ENCODE results near the gene ARFGEF3. TPM values are rescaled to one million over a fixed set of nuclear protein-coding genes. Genes with fewer than 3 reads are reported as not detected.

The ARFGEF3 gene
- polyA plus RNA-seq, 1 of the 3 experiments (the other 2 are of a cell fraction) = not detected

DNA sequence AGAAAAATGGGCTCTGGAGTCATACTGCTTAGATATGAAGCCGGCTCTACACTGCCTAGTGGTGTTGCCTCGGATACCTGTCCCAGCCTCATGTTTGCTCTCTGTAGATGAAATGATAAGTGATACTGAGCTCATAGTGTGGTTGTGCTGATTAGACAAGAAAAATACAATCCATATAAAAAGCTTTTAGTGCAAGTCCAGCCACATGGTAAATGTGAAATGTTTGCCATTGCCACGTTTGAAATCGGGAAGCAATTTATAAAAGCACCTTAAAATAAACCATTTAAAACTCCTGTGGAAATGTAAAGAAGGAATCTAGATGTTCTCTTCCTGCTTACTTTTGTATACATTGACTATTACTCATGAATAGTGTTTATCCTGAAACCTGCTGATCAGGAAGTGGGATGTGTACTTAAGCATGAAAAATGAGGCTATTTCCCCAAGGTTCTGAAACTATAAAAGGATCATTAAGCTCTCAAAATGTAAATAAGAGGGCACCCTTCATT is 69.7 kb downstream of the ARFGEF3 start:
- no peaks in the 10 kb centered on the region for H3K79me2 ChIP-seq (ENCODE audit: insufficient read depth)
- H3K9me3 ChIP-seq = no peaks in the 10 kb centered on the region
- no peak for DNase-seq
- TF ChIP-seq TAF1 (IDR thresholded peaks at IDR 0.05; ENCODE audit: borderline replicate concordance, low read depth, low read length) (no peak), EP300 (IDR thresholded peaks at IDR 0.05; ENCODE audit: borderline replicate concordance in 1 of 2, low read depth in 1 of 2, low read length in 1 of 2) (no peak), CHD2 (IDR thresholded peaks at IDR 0.05; ENCODE audit: low read length, partially characterized antibody) (no peak), MEF2A (IDR thresholded peaks at IDR 0.05; ENCODE audit: borderline replicate concordance, low read depth) (no peak), MXI1 (IDR thresholded peaks at IDR 0.05; ENCODE audit: low read depth, low read length) (no peak), RAD21 (IDR thresholded peaks at IDR 0.05; ENCODE audit: low read length) (no peak), NFIC (IDR thresholded peaks at IDR 0.05; ENCODE audit: borderline replicate concordance) (no peak)
- TF ChIP-seq, protein P1, sequence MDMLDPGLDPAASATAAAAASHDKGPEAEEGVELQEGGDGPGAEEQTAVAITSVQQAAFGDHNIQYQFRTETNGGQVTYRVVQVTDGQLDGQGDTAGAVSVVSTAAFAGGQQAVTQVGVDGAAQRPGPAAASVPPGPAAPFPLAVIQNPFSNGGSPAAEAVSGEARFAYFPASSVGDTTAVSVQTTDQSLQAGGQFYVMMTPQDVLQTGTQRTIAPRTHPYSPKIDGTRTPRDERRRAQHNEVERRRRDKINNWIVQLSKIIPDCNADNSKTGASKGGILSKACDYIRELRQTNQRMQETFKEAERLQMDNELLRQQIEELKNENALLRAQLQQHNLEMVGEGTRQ (IDR thresholded peaks at IDR 0.05; ENCODE audit: borderline replicate concordance, low read depth, low read length) = no peak
- no peaks in the 10 kb centered on the region for H3F3A ChIP-seq (replicated peaks; ENCODE audit: insufficient read depth)
- H3K9ac ChIP-seq = no peak overlapping the region
- H3K27ac ChIP-seq (ENCODE audit: low read depth in 2 of 2, low read length in 1 of 2) = no peak overlapping the region
- no peak overlapping the region for H3K4me2 ChIP-seq
- no peak overlapping the region for H2AFZ ChIP-seq (ENCODE audit: low read depth)
- WGBS (ENCODE audit: low lambda C conversion rate) = 22% methylated on average over 4 of the region's 4 CpGs
- no peaks in the 10 kb centered on the region for H3K9me2 ChIP-seq
- POLR2A ChIA-PET = no interaction called here
- no peak overlapping the region for H3K4me3 ChIP-seq (ENCODE audit: low read depth in 2 of 2, low read length in 1 of 2)
- no peaks in the 10 kb centered on the region for H3K27me3 ChIP-seq (ENCODE audit: insufficient read depth)
- no peaks in the 10 kb centered on the region for H3K36me3 ChIP-seq (replicated peaks in 1 of 2; ENCODE audit: control insufficient read depth in 1 of 2, insufficient read depth in 2 of 2, low read length in 1 of 2)
- H4K20me1 ChIP-seq (ENCODE audit: insufficient read depth) = no peaks in the 10 kb centered on the region
- CTCF ChIA-PET = no interaction called here
- no peaks in the 10 kb centered on the region for H3K4me1 ChIP-seq (ENCODE audit: control insufficient read depth in 1 of 2, insufficient read depth in 2 of 2, low read depth in 1 of 2, low read length in 1 of 2)

DNA sequence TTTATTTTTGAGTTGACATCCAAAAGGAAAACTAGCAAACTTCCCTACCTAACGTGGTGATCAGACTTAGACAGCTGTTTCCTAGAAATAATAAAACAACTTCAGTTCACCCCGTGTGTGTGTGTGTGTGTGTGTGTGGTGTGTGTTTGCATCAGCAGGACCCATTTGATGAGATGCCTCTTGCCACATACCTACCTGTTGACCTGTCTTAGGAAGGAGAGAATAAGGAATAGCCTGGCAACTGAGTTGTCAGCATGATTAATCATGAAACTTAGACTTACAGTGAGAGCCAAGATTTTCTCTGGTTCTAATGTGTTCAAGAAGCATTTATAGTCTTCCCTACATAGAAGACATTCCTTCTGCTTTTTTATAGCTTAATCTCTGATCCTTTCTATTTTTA is 72.6 kb downstream of the ARFGEF3 start:
- no peak overlapping the region for H2AFZ ChIP-seq (ENCODE audit: low read depth)
- no peak for TF ChIP-seq EZH2phosphoT487 (IDR thresholded peaks at IDR 0.05; ENCODE audit: borderline replicate concordance, low read depth)
- TF ChIP-seq, protein P2, sequence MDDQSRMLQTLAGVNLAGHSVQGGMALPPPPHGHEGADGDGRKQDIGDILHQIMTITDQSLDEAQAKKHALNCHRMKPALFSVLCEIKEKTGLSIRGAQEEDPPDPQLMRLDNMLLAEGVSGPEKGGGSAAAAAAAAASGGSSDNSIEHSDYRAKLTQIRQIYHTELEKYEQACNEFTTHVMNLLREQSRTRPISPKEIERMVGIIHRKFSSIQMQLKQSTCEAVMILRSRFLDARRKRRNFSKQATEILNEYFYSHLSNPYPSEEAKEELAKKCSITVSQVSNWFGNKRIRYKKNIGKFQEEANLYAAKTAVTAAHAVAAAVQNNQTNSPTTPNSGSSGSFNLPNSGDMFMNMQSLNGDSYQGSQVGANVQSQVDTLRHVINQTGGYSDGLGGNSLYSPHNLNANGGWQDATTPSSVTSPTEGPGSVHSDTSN (IDR thresholded peaks at IDR 0.05) = no peak
- TF ChIP-seq, protein P1 (IDR thresholded peaks at IDR 0.05; ENCODE audit: borderline replicate concordance, low read depth, low read length) = no peak
- TF ChIP-seq TEAD4 (IDR thresholded peaks at IDR 0.05; ENCODE audit: borderline replicate concordance, insufficient read depth) = no peak
- TF ChIP-seq RAD21 (IDR thresholded peaks at IDR 0.05; ENCODE audit: low read length) = no peak
- TF ChIP-seq, protein P3, sequence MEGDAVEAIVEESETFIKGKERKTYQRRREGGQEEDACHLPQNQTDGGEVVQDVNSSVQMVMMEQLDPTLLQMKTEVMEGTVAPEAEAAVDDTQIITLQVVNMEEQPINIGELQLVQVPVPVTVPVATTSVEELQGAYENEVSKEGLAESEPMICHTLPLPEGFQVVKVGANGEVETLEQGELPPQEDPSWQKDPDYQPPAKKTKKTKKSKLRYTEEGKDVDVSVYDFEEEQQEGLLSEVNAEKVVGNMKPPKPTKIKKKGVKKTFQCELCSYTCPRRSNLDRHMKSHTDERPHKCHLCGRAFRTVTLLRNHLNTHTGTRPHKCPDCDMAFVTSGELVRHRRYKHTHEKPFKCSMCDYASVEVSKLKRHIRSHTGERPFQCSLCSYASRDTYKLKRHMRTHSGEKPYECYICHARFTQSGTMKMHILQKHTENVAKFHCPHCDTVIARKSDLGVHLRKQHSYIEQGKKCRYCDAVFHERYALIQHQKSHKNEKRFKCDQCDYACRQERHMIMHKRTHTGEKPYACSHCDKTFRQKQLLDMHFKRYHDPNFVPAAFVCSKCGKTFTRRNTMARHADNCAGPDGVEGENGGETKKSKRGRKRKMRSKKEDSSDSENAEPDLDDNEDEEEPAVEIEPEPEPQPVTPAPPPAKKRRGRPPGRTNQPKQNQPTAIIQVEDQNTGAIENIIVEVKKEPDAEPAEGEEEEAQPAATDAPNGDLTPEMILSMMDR (IDR thresholded peaks at IDR 0.05) = no peak
- TF ChIP-seq EP300 (IDR thresholded peaks at IDR 0.05; ENCODE audit: borderline replicate concordance in 1 of 2, low read depth in 1 of 2, low read length in 1 of 2) = no peak
- TF ChIP-seq FOSL2 (IDR thresholded peaks at IDR 0.05; ENCODE audit: borderline replicate concordance, low read depth) = no peak
- no peak overlapping the region for H3K27ac ChIP-seq (ENCODE audit: low read depth in 2 of 2, low read length in 1 of 2)
- no peak for DNase-seq
- H4K20me1 ChIP-seq (ENCODE audit: insufficient read depth) = no peaks in the 10 kb centered on the region
- ChIA-PET POLR2A (no interaction called here), CTCF (no interaction called here)
- no peaks in the 10 kb centered on the region for H3K4me1 ChIP-seq (ENCODE audit: control insufficient read depth in 1 of 2, insufficient read depth in 2 of 2, low read depth in 1 of 2, low read length in 1 of 2)
- no peak overlapping the region for H3K4me3 ChIP-seq (ENCODE audit: low read depth in 2 of 2, low read length in 1 of 2)
- no peaks in the 10 kb centered on the region for H3F3A ChIP-seq (replicated peaks; ENCODE audit: insufficient read depth)
- WGBS (ENCODE audit: low lambda C conversion rate) = 8% methylated on average over 2 of the region's 2 CpGs
- H3K9ac ChIP-seq = no peak overlapping the region
- H3K4me2 ChIP-seq = no peak overlapping the region
- H3K27me3 ChIP-seq (ENCODE audit: insufficient read depth) = no peaks in the 10 kb centered on the region
- H3K36me3 ChIP-seq (replicated peaks in 1 of 2; ENCODE audit: control insufficient read depth in 1 of 2, insufficient read depth in 2 of 2, low read length in 1 of 2) = no peaks in the 10 kb centered on the region
- no peaks in the 10 kb centered on the region for H3K79me2 ChIP-seq (ENCODE audit: insufficient read depth)
- no peaks in the 10 kb centered on the region for H3K9me2 ChIP-seq
- H3K9me3 ChIP-seq = no peaks in the 10 kb centered on the region
